HL-60 (cell line): Measurements from ENCODE around the gene CCDC89.

Source experiments
- POLR2AphosphoS5 ChIP-seq: IDR thresholded peaks from 2 replicates; pipeline ENCODE4 v1.6.1; 2012; ENCODE audit warnings: low read depth
- SPI1 ChIP-seq: IDR thresholded peaks from 2 replicates; pipeline ENCODE4 v1.6.1; 2012; ENCODE audit warnings: low read depth, mild to moderate bottlenecking, borderline replicate concordance
- TF ChIP-seq, protein P1 (sequence below): IDR thresholded peaks from one replicate; pipeline ENCODE4 v1.5.1; 2011; ENCODE audit warnings: low read length, control low read depth, inconsistent platforms; ENCODE audit not compliant: insufficient read depth
- TF ChIP-seq, protein P2 (sequence below): IDR thresholded peaks from 2 replicates; pipeline ENCODE4 v1.6.1; 2012; ENCODE audit warnings: low read depth; ENCODE audit not compliant: insufficient replicate concordance

DNA sequence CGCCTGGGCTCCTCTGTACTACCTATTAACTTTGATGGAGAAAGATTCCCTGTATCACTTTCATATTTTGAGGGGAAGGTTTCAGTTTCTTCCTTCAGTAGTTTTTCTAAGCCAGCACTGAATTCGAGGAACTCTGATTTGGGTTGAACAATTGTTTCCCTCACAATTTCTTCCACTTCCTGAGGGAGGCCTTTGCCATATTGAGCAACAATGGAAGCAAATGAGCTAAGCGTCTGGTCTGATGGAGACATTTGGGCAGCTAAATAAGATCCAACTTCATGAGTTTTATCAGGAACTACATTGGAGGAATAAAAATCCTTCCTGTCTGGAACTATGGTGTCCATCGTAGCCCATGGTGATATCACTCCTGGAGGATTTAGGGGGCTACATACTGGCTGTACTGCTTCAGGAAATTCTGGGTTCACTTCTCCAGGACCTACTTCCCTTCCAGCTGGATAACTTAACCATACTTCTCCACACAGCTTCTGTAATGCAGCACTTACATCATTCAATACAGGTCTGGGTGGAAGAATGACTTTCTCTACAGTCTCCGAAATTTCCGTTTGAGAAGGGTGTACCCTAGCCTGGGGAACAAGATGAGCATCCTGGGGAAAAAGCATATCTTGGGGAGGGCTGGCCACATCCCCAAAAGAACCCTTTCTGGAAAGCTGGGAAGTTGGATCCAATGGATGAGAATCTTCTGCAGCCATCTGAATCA lies 38.9 kb upstream of the CCDC89 start:
- TF ChIP-seq, protein P1, sequence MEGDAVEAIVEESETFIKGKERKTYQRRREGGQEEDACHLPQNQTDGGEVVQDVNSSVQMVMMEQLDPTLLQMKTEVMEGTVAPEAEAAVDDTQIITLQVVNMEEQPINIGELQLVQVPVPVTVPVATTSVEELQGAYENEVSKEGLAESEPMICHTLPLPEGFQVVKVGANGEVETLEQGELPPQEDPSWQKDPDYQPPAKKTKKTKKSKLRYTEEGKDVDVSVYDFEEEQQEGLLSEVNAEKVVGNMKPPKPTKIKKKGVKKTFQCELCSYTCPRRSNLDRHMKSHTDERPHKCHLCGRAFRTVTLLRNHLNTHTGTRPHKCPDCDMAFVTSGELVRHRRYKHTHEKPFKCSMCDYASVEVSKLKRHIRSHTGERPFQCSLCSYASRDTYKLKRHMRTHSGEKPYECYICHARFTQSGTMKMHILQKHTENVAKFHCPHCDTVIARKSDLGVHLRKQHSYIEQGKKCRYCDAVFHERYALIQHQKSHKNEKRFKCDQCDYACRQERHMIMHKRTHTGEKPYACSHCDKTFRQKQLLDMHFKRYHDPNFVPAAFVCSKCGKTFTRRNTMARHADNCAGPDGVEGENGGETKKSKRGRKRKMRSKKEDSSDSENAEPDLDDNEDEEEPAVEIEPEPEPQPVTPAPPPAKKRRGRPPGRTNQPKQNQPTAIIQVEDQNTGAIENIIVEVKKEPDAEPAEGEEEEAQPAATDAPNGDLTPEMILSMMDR: no peak
- TF ChIP-seq POLR2AphosphoS5 (no peak), SPI1 (no peak)
- TF ChIP-seq, protein P2, sequence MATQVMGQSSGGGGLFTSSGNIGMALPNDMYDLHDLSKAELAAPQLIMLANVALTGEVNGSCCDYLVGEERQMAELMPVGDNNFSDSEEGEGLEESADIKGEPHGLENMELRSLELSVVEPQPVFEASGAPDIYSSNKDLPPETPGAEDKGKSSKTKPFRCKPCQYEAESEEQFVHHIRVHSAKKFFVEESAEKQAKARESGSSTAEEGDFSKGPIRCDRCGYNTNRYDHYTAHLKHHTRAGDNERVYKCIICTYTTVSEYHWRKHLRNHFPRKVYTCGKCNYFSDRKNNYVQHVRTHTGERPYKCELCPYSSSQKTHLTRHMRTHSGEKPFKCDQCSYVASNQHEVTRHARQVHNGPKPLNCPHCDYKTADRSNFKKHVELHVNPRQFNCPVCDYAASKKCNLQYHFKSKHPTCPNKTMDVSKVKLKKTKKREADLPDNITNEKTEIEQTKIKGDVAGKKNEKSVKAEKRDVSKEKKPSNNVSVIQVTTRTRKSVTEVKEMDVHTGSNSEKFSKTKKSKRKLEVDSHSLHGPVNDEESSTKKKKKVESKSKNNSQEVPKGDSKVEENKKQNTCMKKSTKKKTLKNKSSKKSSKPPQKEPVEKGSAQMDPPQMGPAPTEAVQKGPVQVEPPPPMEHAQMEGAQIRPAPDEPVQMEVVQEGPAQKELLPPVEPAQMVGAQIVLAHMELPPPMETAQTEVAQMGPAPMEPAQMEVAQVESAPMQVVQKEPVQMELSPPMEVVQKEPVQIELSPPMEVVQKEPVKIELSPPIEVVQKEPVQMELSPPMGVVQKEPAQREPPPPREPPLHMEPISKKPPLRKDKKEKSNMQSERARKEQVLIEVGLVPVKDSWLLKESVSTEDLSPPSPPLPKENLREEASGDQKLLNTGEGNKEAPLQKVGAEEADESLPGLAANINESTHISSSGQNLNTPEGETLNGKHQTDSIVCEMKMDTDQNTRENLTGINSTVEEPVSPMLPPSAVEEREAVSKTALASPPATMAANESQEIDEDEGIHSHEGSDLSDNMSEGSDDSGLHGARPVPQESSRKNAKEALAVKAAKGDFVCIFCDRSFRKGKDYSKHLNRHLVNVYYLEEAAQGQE: no peak
